Cerebellar cortex (tissue), 1 donor: ENCODE data around the gene NET1.
"Not testable (repeated sequence)": the region's sequence is repeated elsewhere in the genome, so short reads cannot be mapped to it uniquely, and the experiment has no call there.

Source experiments
- DNase-seq: peaks from one replicate; pipeline ENCODE4 v3.0.0-alpha.2; 2015; ENCODE audit warnings: low spot score

Gene NET1

DNA sequence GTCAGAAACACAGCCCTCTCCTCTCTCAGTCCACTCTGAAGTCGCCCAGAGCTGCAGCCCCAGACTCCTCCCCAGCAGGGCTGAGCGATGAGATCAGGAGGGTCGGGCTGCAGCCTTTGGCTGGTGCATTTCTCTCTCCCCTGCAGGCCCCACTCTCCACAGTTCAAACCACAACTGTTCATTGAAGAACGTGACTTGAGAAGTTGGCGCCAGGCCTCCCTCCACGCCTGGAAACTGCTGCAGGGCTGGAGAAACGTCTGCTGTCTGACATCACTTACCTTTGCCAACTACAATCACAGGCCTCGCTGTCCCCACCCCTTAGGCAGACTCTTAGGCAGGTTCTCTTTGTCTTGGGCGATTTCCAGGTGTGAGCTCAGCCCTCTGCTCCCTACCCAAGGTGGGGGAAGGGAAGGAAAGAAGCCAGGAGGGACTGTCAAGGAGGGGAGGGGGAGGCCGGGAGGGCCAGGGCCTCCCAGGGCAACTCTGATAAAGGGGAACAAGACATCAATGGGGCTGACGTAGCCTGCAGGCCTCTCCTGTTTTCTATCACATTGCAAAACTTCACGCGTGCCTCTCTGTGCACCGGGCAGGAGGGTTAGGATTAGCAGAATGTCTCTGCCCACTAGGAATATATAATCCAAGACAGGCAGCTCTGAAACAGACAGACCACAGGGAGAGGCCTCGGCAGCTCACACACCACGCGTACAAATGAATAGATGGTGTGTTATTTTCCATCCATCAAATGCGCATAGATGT, 54.3 kb downstream of the NET1 start:
- no peak for DNase-seq

- no peak for DNase-seq
These were observed 54.8 kb downstream of the NET1 start for GRCh38 chr10:5467207-5467535.

DNA sequence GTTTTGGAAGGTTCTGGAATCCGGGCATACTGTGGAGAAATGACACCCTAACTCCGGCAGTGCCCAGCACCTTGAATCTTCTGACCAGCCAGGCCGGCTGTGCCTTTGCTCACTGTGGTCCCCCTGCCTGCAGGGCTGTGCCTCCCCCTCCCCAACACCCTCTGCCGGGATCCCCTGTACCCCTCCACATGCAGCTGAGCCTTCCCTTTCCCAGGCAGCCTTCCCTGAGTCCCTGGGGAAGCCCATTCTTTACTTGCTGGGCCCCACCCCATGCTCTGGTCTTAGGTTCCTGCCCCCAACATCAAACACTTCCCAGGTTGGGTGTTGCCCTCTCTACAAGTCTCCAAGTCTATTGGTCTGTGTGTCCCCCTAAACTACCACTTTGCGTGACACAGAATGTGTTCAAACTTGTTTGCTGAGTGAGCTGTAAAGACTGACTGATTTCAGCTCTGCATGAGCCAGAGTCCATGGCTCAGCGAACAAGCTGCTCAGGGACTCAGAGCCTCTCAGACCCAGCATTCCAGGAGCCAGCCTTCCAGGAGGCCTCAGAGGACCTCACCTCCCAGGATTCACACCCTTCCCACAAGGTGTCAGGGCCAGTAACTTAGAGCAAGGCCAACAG, 55.4 kb downstream of the NET1 start:
- DNase-seq: no peak

- DNase-seq: no peak
These were observed 56.1 kb downstream of the NET1 start for GRCh38 chr10:5468262-5469106.

DNA sequence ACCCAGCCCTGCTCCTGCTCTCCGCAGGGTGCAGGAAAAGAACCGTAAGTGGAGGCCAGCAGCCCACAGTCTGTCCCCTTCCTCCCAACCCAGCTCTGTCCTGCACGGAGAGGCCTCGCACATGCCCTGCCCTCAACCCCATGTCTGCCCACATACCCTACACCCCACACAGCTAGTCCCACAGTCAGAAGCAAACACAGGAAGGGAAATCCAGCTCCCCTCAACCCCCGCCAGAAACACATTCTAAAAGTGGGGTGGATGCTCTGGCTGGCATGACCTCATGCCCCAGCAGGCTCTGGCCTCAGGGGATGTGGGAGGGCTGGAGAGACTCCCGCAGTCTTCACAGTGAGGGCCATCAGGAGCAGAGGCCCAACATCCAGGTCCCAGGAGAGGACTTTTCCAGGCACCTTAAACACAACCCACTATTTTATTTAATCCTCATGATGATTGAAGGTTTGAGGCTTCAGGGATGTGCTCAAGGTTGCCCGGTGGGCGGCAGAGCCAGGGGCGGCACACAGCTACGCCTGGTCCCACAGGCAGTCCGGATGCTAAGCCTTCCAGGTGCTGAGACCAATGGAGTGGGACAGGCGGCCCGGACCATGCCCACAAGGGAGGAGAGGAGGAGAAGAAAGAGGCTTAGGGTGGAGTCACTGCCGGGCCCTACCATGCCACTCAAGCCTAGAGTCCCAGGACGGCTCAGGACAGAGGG, 57.1 kb downstream of the NET1 start:
- DNase-seq: no peak

DNA sequence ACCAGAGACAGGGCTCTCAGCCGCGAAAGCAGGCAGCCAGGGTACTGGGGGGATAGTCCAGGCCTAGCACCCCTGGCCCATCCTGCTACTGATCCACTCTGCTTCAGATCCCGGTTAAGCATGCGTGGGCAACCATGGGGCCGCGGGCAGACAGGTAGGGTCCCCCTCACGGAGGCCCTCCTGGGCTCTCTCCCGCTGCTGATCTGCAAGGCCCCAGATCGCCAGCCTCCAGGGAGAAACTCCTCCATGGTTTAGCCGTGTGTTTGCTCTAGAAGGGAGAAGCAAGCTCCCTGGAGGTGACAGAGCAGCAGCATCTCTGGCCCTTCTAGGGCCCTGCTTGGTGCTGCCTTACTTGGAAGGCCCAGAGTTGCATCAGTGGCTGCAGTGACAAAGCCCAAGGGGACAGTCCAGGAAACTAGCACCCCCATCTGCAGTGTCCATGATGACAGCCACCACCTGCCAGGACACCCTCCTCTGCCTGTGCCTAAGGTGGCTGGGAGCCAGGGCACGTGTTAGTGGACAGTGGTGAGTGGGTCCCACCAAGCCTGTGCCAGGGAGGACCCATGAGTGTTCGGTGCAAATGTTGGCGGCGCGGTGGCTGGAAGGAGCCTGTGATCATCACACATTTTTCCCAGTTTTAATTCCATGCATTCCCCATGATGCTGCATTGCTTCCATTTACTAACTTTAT, 57.9 kb downstream of the NET1 start:
- DNase-seq: no peak

DNA sequence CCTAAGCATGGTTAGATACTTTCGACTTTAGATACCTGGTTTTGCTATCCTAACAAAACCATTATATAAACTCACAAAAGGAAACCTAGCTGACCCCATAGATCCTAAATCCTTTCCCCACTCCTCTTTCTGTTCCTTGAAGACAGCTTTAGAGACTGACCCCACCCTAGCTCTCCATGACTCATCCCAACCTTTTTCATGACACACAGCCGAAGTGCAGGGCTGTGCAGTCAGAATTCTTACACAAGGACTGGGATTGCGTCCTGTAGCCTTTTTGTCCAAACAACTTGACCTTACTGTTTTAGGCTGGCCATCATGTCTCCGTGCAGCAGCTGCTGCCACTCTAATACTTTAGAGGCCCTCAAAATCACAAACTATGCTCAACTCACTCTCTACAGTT, 62.3 kb downstream of the NET1 start:
- DNase-seq: not testable (repeated sequence)

GRCh38 chr10:5475088-5475487, 62.7 kb downstream of the NET1 start:
- DNase-seq: not testable (repeated sequence)

DNA sequence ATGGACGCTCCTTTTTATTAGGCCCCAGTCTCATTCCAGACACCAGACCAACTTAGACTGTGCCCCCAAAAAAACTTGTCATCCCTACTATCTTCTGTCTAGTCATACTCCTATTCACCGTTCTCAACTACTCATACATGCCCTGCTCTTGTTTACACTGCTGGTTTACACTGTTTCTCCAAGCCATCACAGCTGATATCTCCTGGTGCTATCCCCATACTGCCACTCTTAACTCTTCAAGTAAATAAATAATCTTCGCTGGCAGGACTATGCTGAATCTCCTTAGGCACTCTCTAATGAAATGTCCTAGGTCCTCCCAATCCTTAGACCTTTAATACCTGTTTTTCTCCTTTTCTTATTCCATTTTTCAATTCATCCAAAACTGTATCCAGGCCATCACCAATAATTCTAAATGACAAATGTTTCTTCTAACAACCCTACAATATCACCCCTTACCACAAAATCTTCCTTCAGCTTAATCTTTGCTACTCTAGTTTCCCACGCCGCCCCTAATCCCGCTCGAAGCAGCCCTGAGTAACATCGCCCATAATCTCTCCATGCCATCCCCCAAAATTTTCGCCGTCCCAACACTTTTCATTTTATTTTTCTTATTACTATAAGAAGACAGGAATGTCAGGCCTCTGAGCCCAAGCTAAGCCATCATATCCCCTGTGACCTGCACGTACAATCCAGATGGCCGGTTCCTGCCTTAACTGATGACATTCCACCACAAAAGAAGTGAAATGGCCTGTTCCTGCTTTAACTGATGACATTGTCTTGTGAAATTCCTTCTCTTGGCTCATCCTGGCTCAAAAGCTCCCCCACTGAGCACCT, 63.8 kb downstream of the NET1 start:
- not testable (repeated sequence) for DNase-seq

DNA sequence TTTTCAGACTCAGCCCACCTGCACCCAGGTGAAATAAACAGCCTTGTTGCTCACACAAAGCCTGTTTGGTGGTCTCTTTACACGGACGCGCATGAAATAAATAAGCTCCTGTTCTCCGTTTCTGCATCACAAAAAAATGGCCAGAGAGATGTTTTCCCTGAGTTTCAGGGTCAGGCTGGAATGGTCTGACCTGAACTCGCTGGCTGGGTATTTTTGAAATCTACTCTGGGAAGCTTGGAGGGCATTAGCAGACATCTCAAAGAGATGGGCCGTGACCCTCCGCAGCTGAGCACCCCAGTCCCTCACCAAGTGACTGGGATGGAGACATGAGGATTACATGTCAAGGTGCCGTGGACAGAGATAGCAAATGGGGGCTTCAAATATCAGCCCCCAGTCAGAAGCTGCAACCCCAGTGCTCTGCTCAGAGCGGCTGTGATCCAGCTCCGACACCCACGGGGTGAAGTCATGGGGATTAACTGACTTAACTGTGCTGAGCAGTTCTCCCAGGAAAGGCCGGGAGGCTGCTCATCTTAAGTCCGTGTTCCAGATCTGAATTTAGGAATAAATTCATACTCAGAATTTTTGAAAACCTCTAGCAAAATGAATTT, 64.7 kb downstream of the NET1 start:
- no peak for DNase-seq

DNA sequence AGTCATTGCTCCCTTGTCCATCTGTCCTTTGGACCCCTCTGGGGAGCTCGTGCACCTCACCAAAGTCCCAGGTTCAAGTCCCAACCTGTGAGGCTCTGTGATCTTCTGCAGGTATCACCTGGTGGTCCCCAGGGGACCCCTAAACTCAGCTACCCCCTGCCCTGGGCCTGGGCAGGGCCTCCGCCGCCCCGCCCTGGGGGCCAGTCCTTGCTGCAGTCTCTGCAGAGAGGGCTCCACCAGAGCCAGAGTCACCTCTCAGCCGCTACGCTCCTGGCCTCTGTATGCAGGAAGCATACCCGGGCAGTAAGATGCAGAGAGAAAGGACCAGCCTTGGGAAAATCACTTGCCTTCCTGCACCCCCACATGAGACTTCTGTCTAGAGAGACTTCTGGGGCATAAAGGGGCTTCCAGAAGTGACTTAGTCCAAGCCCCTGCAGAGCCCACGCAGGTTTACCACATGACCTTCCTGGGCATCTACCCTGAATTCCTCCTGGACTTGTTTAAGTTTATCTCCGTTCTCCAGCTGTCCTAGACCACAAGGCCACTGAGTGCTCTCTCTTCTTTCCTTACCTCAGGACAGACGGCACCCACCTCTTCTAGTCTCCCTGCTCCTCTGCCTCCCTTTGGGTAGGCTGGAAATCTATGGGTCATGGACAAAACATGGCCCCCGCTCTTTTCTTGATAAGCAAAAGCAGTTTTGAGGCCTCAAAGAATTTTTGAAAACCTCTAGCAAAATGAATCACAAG, 65.8 kb downstream of the NET1 start:
- DNase-seq: no peak

DNA sequence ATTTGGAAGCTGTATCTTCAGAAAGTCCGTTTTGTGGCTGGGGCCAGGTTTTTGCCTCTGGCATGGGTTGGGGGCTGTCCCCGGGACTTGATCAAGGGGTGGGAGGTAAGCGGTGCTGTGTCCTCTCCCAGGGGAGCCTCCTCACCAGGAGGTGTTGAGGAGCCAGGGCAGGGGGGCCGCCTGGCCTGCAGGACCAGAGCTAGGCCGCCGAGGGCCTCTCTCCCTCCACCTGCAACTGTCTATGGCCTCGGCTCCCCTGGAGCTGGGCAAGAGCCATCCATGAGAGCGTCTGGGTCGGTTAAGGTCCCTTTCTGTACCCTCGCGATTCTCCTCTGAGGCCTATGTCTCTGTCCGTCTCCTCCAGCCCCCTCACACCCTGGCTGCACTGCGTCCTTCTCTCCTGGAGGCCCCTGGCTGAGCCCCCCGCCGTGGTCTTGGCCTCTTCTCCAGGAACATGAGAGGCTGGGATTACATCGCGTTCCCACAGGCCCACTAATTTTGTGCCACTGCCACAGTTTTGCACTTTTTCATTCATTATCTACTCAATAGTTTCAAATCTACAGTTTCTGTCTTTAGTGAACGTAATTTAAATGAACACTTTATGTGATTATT, 66.4 kb downstream of the NET1 start:
- DNase-seq: no peak

DNA sequence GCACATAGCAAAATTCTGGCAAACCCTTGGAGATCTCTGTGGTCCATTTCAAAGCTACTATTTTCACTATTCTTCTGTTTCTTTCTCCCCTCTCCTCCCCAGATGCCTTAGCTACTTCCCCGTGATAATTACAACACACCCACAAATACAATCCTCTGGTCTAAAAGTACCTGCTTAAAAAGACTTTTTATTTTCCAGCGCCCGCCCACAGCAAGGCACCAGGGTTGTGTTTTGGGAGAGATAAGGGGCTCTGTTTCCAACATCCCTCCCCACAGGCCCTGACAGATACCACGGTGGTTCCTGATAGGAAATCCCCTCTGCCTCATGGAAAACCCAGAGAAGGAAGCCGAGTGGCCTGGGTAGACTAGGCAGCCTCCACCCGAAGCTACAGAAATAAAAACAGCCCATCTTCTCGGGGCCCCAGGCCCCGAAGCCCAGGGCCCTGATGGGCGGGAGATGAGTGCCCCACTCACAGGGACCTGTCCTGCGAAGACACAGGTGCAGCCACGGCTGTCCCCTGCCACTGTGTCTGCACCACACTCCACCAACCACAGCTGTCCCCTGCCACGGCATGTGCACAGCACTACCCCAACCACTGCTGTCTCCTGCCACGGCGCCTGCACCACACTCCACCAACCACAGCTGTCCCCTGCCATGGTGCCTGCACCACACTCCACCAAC, 67.3 kb downstream of the NET1 start:
- no peak for DNase-seq

- no peak for DNase-seq
These were observed 68.0 kb downstream of the NET1 start for GRCh38 chr10:5480162-5480941.

GRCh38 chr10:5481121-5481520, 68.8 kb downstream of the NET1 start:
- no peak for DNase-seq

GRCh38 chr10:5482016-5482415, 69.7 kb downstream of the NET1 start:
- DNase-seq: no peak

GRCh38 chr10:5484205-5484604, 71.8 kb downstream of the NET1 start:
- no peak for DNase-seq

GRCh38 chr10:5485290-5485689, 72.9 kb downstream of the NET1 start:
- no peak for DNase-seq
